Lower lobe of right lung (tissue), 2 donors: ENCODE measurements around the gene DAAM1. TPM values are rescaled to one million over a fixed set of nuclear protein-coding genes. Genes with fewer than 3 reads are reported as not detected.

Source experiments
- ATAC-seq, 2 donors: fragments of 200-7000 bp; cut with Tn5 transposase; one replicate each; pipeline ENCODE4 v1.9.1; 2020 to 2022; ENCODE audit warnings: mild to moderate bottlenecking in 2 of 2, moderate library complexity in 2 of 2
- DNase-seq: peaks from one replicate; pipeline ENCODE4 v3.0.0-alpha.2; 2020
- H3K27ac ChIP-seq: fragments of 200-600 bp; one replicate; pipeline ENCODE4 v1.8.0; 2022
- H3K27me3 ChIP-seq: fragments of 200-600 bp; one replicate; pipeline ENCODE4 v1.8.0; 2022; ENCODE audit warnings: low read depth
- H3K36me3 ChIP-seq: fragments of 200-600 bp; one replicate; pipeline ENCODE4 v1.8.0; 2022; ENCODE audit warnings: mild to moderate bottlenecking
- H3K4me1 ChIP-seq: fragments of 200-600 bp; one replicate; pipeline ENCODE4 v1.8.0; 2022
- H3K4me3 ChIP-seq: fragments of 200-600 bp; one replicate; pipeline ENCODE4 v1.8.0; 2022; ENCODE audit warnings: mild to moderate bottlenecking
- H3K9me3 ChIP-seq: fragments of 200-600 bp; one replicate; pipeline ENCODE4 v1.8.0; 2022
- intact Hi-C: fragments of 100-400 bp; cut with DNase I; formaldehyde crosslinking; loops from one replicate; pipeline ENCODE4 v1.11.0; 2022
- total RNA-seq: library from RNA; stranded (reverse); fragmentation: NEBNext Ultra II Directional; extraction: Animal tissue kit (Norgen Biotek cat#: 25700); gene quantifications from one replicate; pipeline ENCODE4 v1.2.1, GENCODE V29; 2021
- TF ChIP-seq, protein P1 (sequence below): fragments of 200-600 bp; IDR thresholded peaks from one replicate; pipeline ENCODE4 v1.8.0; 2022; ENCODE audit warnings: antibody characterized with exemption, mild to moderate bottlenecking
- donor health status: DM: no; HTN: yes; CAD: no; lungs with severe emphysema.

DAAM1 gene
- total RNA-seq, 1 donor from 2014 or later, result 46.7 TPM

DNA sequence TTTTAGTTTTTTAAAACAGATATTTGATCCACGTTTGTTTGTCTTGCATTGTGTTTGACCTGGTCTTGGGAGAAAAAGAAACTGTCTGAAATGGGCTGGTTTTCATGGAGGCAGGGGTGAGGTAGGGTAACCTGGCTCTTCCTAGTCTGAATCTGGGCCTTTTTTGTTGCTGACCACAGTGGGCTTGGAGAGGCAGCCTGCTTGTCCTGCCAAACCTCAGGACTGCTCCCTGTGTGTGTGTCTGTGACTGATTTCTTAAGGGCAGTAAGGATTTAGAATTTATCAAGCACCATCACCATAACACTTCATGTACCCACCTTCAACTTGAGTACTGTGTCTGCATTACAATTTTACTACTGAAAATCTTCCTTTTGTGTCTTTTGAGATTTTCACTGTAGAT lies 28.5 kb downstream of the DAAM1 start:
- intact Hi-C loops, result no loop called here
- H3K36me3 ChIP-seq, result no peaks in the 10 kb centered on the region
- TF ChIP-seq, protein P1, sequence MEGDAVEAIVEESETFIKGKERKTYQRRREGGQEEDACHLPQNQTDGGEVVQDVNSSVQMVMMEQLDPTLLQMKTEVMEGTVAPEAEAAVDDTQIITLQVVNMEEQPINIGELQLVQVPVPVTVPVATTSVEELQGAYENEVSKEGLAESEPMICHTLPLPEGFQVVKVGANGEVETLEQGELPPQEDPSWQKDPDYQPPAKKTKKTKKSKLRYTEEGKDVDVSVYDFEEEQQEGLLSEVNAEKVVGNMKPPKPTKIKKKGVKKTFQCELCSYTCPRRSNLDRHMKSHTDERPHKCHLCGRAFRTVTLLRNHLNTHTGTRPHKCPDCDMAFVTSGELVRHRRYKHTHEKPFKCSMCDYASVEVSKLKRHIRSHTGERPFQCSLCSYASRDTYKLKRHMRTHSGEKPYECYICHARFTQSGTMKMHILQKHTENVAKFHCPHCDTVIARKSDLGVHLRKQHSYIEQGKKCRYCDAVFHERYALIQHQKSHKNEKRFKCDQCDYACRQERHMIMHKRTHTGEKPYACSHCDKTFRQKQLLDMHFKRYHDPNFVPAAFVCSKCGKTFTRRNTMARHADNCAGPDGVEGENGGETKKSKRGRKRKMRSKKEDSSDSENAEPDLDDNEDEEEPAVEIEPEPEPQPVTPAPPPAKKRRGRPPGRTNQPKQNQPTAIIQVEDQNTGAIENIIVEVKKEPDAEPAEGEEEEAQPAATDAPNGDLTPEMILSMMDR, result no peak
- H3K9me3 ChIP-seq, result no peaks in the 10 kb centered on the region
- no peak overlapping the region for H3K27ac ChIP-seq
- no peak overlapping the region for H3K4me3 ChIP-seq
- H3K27me3 ChIP-seq, result no peaks in the 10 kb centered on the region
- H3K4me1 ChIP-seq, result peaks cover 58% of the 10 kb centered on the region
- ATAC-seq (no peak), DNase-seq (no peak)

DNA sequence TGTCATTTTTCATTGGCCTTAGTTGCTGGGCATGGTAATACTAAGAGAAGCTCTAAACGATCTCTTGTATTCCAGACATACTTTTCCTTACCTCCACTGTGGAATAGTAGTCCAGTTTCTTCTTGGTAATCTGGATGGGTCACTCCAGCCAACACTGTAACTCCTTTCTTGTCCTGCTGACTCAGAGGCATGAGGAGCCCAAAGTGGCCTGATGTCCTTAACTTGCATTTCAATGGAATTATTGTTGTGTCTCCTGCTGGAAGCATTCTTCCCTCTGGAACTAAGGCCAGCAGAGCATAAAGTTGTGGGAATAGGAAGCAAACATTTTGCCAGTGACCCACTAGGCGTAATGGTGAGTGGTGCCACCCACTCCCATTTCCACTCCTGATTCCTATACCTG lies 33.1 kb downstream of the DAAM1 start:
- Histone ChIP-seq H3K27ac (no peak overlapping the region), H3K27me3 (no peaks in the 10 kb centered on the region), H3K4me1 (peaks cover 33% of the 10 kb centered on the region), H3K9me3 (no peaks in the 10 kb centered on the region), H3K36me3 (no peaks in the 10 kb centered on the region), H3K4me3 (no peak overlapping the region)
- DNase-seq (no peak), ATAC-seq (no peak)
- TF ChIP-seq, protein P1, result no peak
- intact Hi-C loops, result no loop called here

DNA sequence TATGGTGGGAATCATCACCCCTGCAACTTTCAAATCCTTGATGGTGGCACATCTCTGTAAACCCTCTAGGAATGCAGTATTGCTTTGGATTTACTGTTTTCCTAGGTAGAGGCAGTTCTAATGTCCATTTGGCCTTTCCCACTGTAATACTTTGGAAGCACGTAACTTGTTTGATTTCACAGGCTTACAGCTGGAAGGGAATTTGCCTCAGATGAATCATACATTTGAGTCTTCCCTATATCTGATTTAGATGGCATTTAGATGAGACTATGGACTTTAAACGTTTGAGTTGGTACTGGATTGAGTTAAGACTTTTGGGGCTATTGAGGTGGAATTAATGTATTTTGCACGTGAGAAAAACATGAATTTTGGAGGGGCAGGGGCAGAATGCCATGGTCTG lies 35.9 kb downstream of the DAAM1 start:
- TF ChIP-seq, protein P1, result no peak
- intact Hi-C loops, result no loop called here

DNA sequence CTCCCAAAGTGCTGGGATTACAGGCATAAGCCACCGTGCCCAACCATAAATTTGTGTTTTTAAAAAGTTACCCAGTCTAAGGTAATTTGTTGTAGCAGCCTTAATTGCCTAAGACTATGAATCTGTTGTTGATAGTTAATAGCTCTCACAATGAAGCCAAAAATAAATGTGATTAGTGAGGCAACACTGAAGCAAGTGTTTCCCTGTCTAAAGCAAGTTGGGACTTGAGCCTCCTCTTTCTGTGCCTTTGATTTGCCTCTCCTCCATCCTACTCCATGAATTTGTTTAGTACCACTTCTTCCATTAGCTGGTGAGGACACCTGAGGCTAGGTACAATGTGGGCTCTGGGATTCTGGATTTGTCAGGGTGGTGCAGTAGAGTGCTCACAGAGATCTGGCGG lies 36.8 kb downstream of the DAAM1 start:
- no peak overlapping the region for H3K27ac ChIP-seq
- no peaks in the 10 kb centered on the region for H3K36me3 ChIP-seq
- ATAC-seq (no peak), DNase-seq (no peak)
- intact Hi-C loops, result no loop called here
- H3K4me3 ChIP-seq, result no peak overlapping the region
- H3K4me1 ChIP-seq, result peaks cover 32% of the 10 kb centered on the region
- H3K27me3 ChIP-seq, result no peaks in the 10 kb centered on the region
- TF ChIP-seq, protein P1, result no peak
- H3K9me3 ChIP-seq, result no peaks in the 10 kb centered on the region

More for the DNA sequence above, 35.9 kb downstream of the DAAM1 start:
- H3K9me3 ChIP-seq, result no peaks in the 10 kb centered on the region
- DNase-seq (no peak), ATAC-seq (no peak)
- H3K4me1 ChIP-seq, result peaks cover 33% of the 10 kb centered on the region
- no peak overlapping the region for H3K27ac ChIP-seq
- H3K4me3 ChIP-seq, result no peak overlapping the region
- H3K36me3 ChIP-seq, result no peaks in the 10 kb centered on the region
- H3K27me3 ChIP-seq, result no peaks in the 10 kb centered on the region

DNA sequence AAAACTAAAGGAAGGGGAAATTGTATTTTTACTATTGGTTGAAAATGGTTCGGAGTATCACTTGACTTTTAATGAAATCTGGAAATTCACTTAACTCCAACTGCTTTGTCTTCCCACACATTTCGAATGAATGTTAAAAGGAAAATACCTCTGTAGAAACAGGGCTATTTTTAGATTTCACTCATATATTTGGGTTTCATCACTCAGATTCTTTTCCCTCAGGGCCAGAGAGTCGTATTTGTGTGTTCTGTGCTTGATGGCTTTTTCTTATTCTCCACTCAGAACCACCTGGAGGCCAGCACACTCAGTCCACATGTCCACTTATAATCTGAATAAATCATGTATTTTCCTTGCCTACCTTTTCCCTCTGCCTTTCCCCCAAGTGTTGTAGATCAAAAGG lies 40.0 kb downstream of the DAAM1 start:
- TF ChIP-seq, protein P1, result no peak
- Histone ChIP-seq H3K27ac (no peak overlapping the region), H3K4me1 (peaks cover 15% of the 10 kb centered on the region), H3K4me3 (no peak overlapping the region), H3K27me3 (no peaks in the 10 kb centered on the region), H3K9me3 (no peaks in the 10 kb centered on the region), H3K36me3 (no peaks in the 10 kb centered on the region)
- intact Hi-C loops, result no loop called here
- no peak for ATAC-seq
- DNase-seq, result no peak
